K562 (cell line): ENCODE results near the gene HPCAL1. TPM values are rescaled to one million over a fixed set of nuclear protein-coding genes. Genes with fewer than 3 reads are reported as not detected.

Source experiments
- EGR1 ChIP-seq: fragments of 450-650 bp; conservative IDR thresholded peaks from 2 replicates; pipeline ENCODE4 v1.6.1; 2017; ENCODE audit warnings: mild to moderate bottlenecking
- ERF ChIP-seq: fragments of 450-650 bp; formaldehyde crosslinking; IDR thresholded peaks from 2 replicates; pipeline ENCODE4 v1.4.0; 2020; ENCODE audit warnings: mild to moderate bottlenecking, mixed read lengths
- GTF2F1 ChIP-seq: IDR thresholded peaks from 2 replicates; pipeline ENCODE4 v1.6.1; 2011; ENCODE audit warnings: low read depth, low read length, improper control_type of control experiment
- IRF2 ChIP-seq: sonication (generic); formaldehyde crosslinking; IDR thresholded peaks from 2 replicates; pipeline ENCODE4 v1.8.1; 2022; ENCODE audit warnings: mild to moderate bottlenecking, missing genetic modification reagents
- JUN ChIP-seq, 2 experiments: sonication (generic) in 1 of 2; formaldehyde crosslinking in 1 of 2; IDR thresholded peaks; 2 replicates each; pipeline versions ENCODE4 v1.6.1 to v1.8.0; 2012 to 2022; ENCODE audit warnings: borderline replicate concordance in 2 of 2, mild to moderate bottlenecking in 2 of 2, improper control_type of control experiment in 1 of 2, low read depth in 1 of 2, low read length in 1 of 2, missing genetic modification reagents in 1 of 2
- KLF10 ChIP-seq: fragments of 250-450 bp; sonication (Bioruptor Pico); IDR thresholded peaks from 2 replicates; pipeline ENCODE4 v1.6.1; 2021; ENCODE audit warnings: matching md5 sums
- KLF13 ChIP-seq: fragments of 450-650 bp; IDR thresholded peaks from 2 replicates; pipeline ENCODE4 v1.6.1; 2016; ENCODE audit warnings: missing genetic modification characterization, low read depth, mild to moderate bottlenecking, missing compliant biosample characterization, moderate library complexity, borderline replicate concordance
- LCOR ChIP-seq: sonication (generic); formaldehyde crosslinking; IDR thresholded peaks from 2 replicates; pipeline ENCODE4 v1.8.0; 2022; ENCODE audit warnings: mild to moderate bottlenecking, missing genetic modification reagents
- MAFG ChIP-seq: fragments of 450-650 bp; conservative IDR thresholded peaks from 2 replicates; pipeline ENCODE4 v1.6.1; 2016; ENCODE audit warnings: missing genetic modification characterization, missing compliant biosample characterization
- MAZ ChIP-seq, 2 experiments: fragments of 450-650 bp in 1 of 2; sonication (generic) in 1 of 2; formaldehyde crosslinking; IDR thresholded peaks in 1 of 2; conservative IDR thresholded peaks in 1 of 2; 2 replicates each; pipeline versions ENCODE4 v1.4.0 to v1.5.0; 2020; ENCODE audit warnings: mild to moderate bottlenecking in 1 of 2, missing genetic modification reagents in 1 of 2
- MTA1 ChIP-seq: fragments of 450-650 bp; IDR thresholded peaks from 2 replicates; pipeline ENCODE4 v1.6.1; 2017; ENCODE audit warnings: borderline replicate concordance
- NCOA1 ChIP-seq: fragments of 450-650 bp; IDR thresholded peaks from 2 replicates; pipeline ENCODE4 v1.6.1; 2016; ENCODE audit warnings: low read depth
- NFRKB ChIP-seq: fragments of 450-650 bp; IDR thresholded peaks from 2 replicates; pipeline ENCODE4 v1.6.1; 2016; ENCODE audit warnings: low read depth
- POLR2G ChIP-seq: fragments of 200-400 bp; formaldehyde crosslinking; IDR thresholded peaks from 2 replicates; pipeline ENCODE4 v1.6.1; 2017; ENCODE audit warnings: low read depth, mild to moderate bottlenecking, antibody characterized with exemption, low read length, moderate library complexity
- PYGO2 ChIP-seq: fragments of 450-650 bp; IDR thresholded peaks from 2 replicates; pipeline ENCODE4 v1.6.1; 2016; ENCODE audit warnings: mild to moderate bottlenecking, missing genetic modification characterization, moderate library complexity, missing compliant biosample characterization
- TEAD4 ChIP-seq, 2 experiments: sonication (generic) in 1 of 2; formaldehyde crosslinking in 1 of 2; IDR thresholded peaks; 2 replicates each; pipeline versions ENCODE4 v1.6.1 to v1.8.0; 2012 to 2022; ENCODE audit warnings: borderline replicate concordance in 1 of 2, inconsistent platforms in 1 of 2, low read length in 1 of 2, mild to moderate bottlenecking in 1 of 2, missing genetic modification reagents in 1 of 2
- XRCC5 ChIP-seq: fragments of 200-400 bp; formaldehyde crosslinking; IDR thresholded peaks from 2 replicates; pipeline ENCODE4 v1.6.1; 2017; ENCODE audit warnings: low read depth, mild to moderate bottlenecking, low read length
- ZBTB33 ChIP-seq: sonication (generic); formaldehyde crosslinking; IDR thresholded peaks from 2 replicates; pipeline ENCODE4 v1.8.1; 2023; ENCODE audit warnings: mild to moderate bottlenecking, missing genetic modification reagents
- ZKSCAN1 ChIP-seq: fragments of 150-350 bp; IDR thresholded peaks from 2 replicates; pipeline ENCODE4 v1.6.1; 2016; ENCODE audit warnings: low read depth, low read length
- ZNF589 ChIP-seq: fragments of 200-800 bp; sonication (Bioruptor generic); IDR thresholded peaks from 2 replicates; pipeline ENCODE4 v1.6.1; 2016; ENCODE audit warnings: low read depth, missing genetic modification characterization, missing compliant biosample characterization
- polyA plus RNA-seq, 8 experiments: library from polyadenylated mRNA; depleted of rRNA in 4 of 8; stranded (reverse) in 5 of 8; unstranded in 3 of 8; fragments of >200 nt; fragmentation: Nextera tagmentation in 2 of 8; fragmentation: Illumina TruSeq in 1 of 8; extraction: Ambion mirVana in 2 of 8; extraction: Trizol in 1 of 8; gene quantifications; 2 replicates each; pipeline versions ENCODE4 v1.2.1 to v1.2.3, GENCODE V29; 2011 to 2014; ENCODE audit warnings: inconsistent platforms in 1 of 8, missing spikeins in 1 of 8
- total RNA-seq, 7 experiments: library from RNA; depleted of rRNA in 6 of 7; stranded (reverse); fragments of >200 nt in 6 of 7; fragmentation: Illumina TruSeq in 2 of 7; extraction: Trizol in 2 of 7; gene quantifications; 2 replicates each; pipeline versions ENCODE4 v1.2.1 to v1.2.3, GENCODE V29; 2011 to 2021; ENCODE audit warnings: low replicate concordance in 1 of 7
- TF ChIP-seq, protein P1 (sequence below): fragments of 250-450 bp; sonication (Bioruptor Pico); IDR thresholded peaks from 2 replicates; pipeline ENCODE4 v1.4.0; 2020; ENCODE audit warnings: mild to moderate bottlenecking, moderate library complexity, borderline replicate concordance
- TF ChIP-seq, protein P2 (sequence below): fragments of 200-800 bp; sonication (Bioruptor generic); IDR thresholded peaks from 2 replicates; pipeline ENCODE4 v1.6.1; 2017; ENCODE audit warnings: missing genetic modification characterization, missing compliant biosample characterization

HPCAL1 gene
- total and polyA plus RNA-seq, 9 of the 15 experiments (the other 6 are each of a cell fraction or from before 2014, with no cell fraction given): 2.7 to 65.5 (median 23.9) TPM

GRCh38 chr2:10301941-10302478, 694 bp upstream of the HPCAL1 start (continued):
- TF ChIP-seq IRF2 (no peak), XRCC5 (0 out of 2 replicates have a peak, but pooled peaks have one; percentile 8), KLF13 (tag) (no peak), NFRKB (peak; percentile 84; the same call in 1 of the 2 replicates), ZBTB33 (CRISPR knock-in tag) (no peak), MAFG (tag) (no peak), JUN (IDR thresholded peaks at IDR 0.05; ENCODE audit: borderline replicate concordance, low read depth, low read length) (no peak), JUN (CRISPR knock-in tag; IDR thresholded peaks at IDR 0.05; ENCODE audit: borderline replicate concordance) (no peak), POLR2G (peak; percentile 2; the same call in 1 of the 2 replicates), ERF (CRISPR knock-in tag) (0 out of 2 replicates have a peak, but pooled peaks have one; percentile 27), ZNF589 (CRISPR knock-in tag) (peak; percentile 79; the same call in 1 of the 2 replicates), MAZ (CRISPR knock-in tag; conservative IDR thresholded peaks at IDR 0.05 in 1 of 2, IDR thresholded peaks at IDR 0.05 in 1 of 2) (0 out of 4 replicates have a peak, but pooled peaks of 1 of the 2 experiments have one; percentile 9), GTF2F1 (no peak), LCOR (CRISPR knock-in tag) (peak; percentile 9; the same call in 1 of the 2 replicates), KLF10 (CRISPR knock-in tag) (no peak), EGR1 (no peak), ZKSCAN1 (no peak), NCOA1 (no peak), MTA1 (no peak), TEAD4 (IDR thresholded peaks at IDR 0.05; ENCODE audit: low read length) (no peak), TEAD4 (CRISPR knock-in tag; IDR thresholded peaks at IDR 0.05; ENCODE audit: borderline replicate concordance) (no peak), PYGO2 (tag) (no peak)
- TF ChIP-seq, protein P1, sequence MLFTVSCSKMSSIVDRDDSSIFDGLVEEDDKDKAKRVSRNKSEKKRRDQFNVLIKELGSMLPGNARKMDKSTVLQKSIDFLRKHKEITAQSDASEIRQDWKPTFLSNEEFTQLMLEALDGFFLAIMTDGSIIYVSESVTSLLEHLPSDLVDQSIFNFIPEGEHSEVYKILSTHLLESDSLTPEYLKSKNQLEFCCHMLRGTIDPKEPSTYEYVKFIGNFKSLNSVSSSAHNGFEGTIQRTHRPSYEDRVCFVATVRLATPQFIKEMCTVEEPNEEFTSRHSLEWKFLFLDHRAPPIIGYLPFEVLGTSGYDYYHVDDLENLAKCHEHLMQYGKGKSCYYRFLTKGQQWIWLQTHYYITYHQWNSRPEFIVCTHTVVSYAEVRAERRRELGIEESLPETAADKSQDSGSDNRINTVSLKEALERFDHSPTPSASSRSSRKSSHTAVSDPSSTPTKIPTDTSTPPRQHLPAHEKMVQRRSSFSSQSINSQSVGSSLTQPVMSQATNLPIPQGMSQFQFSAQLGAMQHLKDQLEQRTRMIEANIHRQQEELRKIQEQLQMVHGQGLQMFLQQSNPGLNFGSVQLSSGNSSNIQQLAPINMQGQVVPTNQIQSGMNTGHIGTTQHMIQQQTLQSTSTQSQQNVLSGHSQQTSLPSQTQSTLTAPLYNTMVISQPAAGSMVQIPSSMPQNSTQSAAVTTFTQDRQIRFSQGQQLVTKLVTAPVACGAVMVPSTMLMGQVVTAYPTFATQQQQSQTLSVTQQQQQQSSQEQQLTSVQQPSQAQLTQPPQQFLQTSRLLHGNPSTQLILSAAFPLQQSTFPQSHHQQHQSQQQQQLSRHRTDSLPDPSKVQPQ (CRISPR knock-in tag): no peak
- TF ChIP-seq, protein P2, sequence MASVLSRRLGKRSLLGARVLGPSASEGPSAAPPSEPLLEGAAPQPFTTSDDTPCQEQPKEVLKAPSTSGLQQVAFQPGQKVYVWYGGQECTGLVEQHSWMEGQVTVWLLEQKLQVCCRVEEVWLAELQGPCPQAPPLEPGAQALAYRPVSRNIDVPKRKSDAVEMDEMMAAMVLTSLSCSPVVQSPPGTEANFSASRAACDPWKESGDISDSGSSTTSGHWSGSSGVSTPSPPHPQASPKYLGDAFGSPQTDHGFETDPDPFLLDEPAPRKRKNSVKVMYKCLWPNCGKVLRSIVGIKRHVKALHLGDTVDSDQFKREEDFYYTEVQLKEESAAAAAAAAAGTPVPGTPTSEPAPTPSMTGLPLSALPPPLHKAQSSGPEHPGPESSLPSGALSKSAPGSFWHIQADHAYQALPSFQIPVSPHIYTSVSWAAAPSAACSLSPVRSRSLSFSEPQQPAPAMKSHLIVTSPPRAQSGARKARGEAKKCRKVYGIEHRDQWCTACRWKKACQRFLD (CRISPR knock-in tag): 0 out of 2 replicates have a peak, but pooled peaks have one; percentile 56
